KMS-11 (cell line): ENCODE measurements around the gene NFYB.

Experiments used
- H2AFZ ChIP-seq: fragments of 200-600 bp; sonication (generic); 2 replicates; pipeline ENCODE4 v1.6.1; 2016; ENCODE audit warnings: antibody characterized with exemption, mixed run types, low read depth
- H3K27ac ChIP-seq: fragments of 200-600 bp; sonication (generic); 2 replicates; pipeline ENCODE4 v1.6.1; 2016; ENCODE audit warnings: mild to moderate bottlenecking, mixed run types
- H3K27me3 ChIP-seq: fragments of 200-600 bp; sonication (generic); 2 replicates; pipeline ENCODE4 v1.6.1; 2017; ENCODE audit warnings: mild to moderate bottlenecking, low read depth, mixed run types, moderate library complexity; ENCODE audit not compliant: insufficient read depth
- H3K36me3 ChIP-seq: fragments of 200-600 bp; sonication (generic); 2 replicates; pipeline ENCODE4 v1.6.1; 2017; ENCODE audit warnings: mild to moderate bottlenecking, mixed run types; ENCODE audit not compliant: insufficient read depth
- H3K4me1 ChIP-seq: fragments of 200-600 bp; sonication (generic); 2 replicates; pipeline ENCODE4 v1.6.1; 2016; ENCODE audit warnings: mild to moderate bottlenecking, low read depth, mixed run types; ENCODE audit not compliant: poor library complexity, severe bottlenecking
- H3K4me2 ChIP-seq: fragments of 200-600 bp; sonication (generic); 2 replicates; pipeline ENCODE4 v1.7.0; 2016; ENCODE audit warnings: mild to moderate bottlenecking, mixed run types
- H3K4me3 ChIP-seq: fragments of 200-600 bp; sonication (generic); IDR thresholded peaks from 2 replicates; pipeline ENCODE4 v1.6.1; 2017; ENCODE audit warnings: low read depth, low read length, mixed read lengths; ENCODE audit not compliant: insufficient read depth
- H3K79me2 ChIP-seq: fragments of 200-600 bp; sonication (generic); 2 replicates; pipeline ENCODE4 v1.6.1; 2016; ENCODE audit warnings: low read depth, mixed run types; ENCODE audit not compliant: insufficient read depth
- H3K9ac ChIP-seq: fragments of 200-600 bp; sonication (generic); 2 replicates; pipeline ENCODE4 v1.6.1; 2016; ENCODE audit warnings: mild to moderate bottlenecking, mixed run types
- H4K20me1 ChIP-seq: fragments of 200-600 bp; sonication (generic); 2 replicates; pipeline ENCODE4 v1.6.1; 2016; ENCODE audit warnings: mild to moderate bottlenecking, mixed run types; ENCODE audit not compliant: insufficient read depth
- CTCF ChIP-seq: fragments of 200-600 bp; sonication (generic); conservative IDR thresholded peaks from 2 replicates; pipeline ENCODE4 v1.6.1; 2017; ENCODE audit warnings: low read depth, mild to moderate bottlenecking, antibody characterized with exemption, low read length, moderate library complexity, mixed read lengths

The NFYB gene

DNA sequence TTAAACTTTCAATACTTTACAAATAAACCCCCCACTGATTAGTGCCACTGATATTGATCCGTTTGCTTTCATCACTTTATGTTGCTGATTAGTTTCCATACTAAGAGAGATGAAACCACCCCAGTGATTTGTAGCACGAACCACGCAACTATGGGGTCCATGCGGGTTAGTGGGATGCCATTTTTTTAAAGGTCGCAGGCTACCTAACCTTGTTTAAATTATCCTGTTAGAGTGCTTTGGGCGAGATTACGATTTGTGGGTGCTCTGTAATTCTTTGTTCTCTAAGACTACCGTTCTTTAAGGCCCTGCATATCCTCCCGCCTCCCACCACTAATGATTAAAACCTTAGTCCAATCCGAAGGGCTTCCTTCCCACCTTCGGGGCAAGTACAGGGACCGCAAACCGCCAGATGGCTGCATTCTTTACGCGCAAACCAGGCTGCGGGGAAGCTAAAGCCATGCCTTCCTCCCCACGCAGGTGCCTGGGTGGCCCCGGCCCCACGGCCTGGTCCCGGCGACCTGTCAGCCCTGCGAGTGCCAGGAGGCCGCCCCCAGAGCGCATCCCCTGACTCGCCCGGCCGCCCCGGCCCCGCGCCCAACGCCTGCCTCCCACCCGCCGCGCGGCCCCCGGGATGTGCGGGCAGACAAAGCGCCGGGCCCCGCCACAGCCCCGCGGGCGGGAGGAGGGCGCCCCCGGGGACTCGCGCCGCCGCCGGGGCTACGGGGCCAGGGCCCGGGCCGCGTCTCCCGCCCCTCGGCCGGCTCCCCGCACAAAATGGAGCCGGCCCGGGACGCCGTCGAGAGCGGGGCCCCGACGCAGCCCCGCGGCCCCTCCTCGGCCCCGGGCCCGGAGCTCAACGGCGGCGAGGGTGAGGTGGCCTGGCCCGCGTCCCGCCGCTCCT lies 759 bp downstream of the NFYB start:
- peaks cover 26% of the 10 kb centered on the region for H3K4me1 ChIP-seq
- peak overlapping the region; percentile 85 for H3K27ac ChIP-seq
- peaks cover 43% of the 10 kb centered on the region for H3K79me2 ChIP-seq
- H4K20me1 ChIP-seq: no peaks in the 10 kb centered on the region
- H2AFZ ChIP-seq: peak overlapping the region; percentile 57
- H3K27me3 ChIP-seq: no peaks in the 10 kb centered on the region
- TF ChIP-seq CTCF: no peak
- H3K4me3 ChIP-seq: no peak overlapping the region
- H3K36me3 ChIP-seq: no peaks in the 10 kb centered on the region
- H3K9ac ChIP-seq: peak overlapping the region; percentile 79
- peak overlapping the region; percentile 95 for H3K4me2 ChIP-seq

DNA sequence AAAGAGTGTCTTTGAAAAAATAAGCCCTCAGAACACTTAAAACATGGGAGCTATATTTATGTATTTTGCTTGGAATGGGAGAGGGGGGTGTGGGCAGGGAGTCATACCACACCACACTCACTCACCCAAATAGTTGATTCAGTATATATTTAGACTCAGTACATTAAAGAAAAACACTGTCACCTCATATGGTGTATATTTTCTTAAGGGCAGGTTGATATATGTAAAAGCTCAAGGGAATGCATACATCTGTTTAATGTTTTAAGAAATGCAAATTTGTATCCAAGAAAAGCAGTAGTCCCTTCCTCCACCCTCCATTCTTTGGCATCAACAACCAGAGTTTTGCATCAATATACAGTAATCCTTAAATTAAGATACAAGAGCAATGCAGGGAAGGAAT lies 1.4 kb downstream of the NFYB start:
- peaks cover 43% of the 10 kb centered on the region for H3K79me2 ChIP-seq

GRCh38 chr12:104134882-104135281 lies 3.1 kb downstream of the NFYB start:
- no peak overlapping the region for H3K27ac ChIP-seq
- H4K20me1 ChIP-seq: no peaks in the 10 kb centered on the region
- no peak overlapping the region for H3K4me3 ChIP-seq
- H3K4me1 ChIP-seq: peaks cover 26% of the 10 kb centered on the region
- TF ChIP-seq CTCF: no peak
- no peak overlapping the region for H3K4me2 ChIP-seq
- no peak overlapping the region for H2AFZ ChIP-seq
- no peaks in the 10 kb centered on the region for H3K36me3 ChIP-seq
- H3K79me2 ChIP-seq: peaks cover 47% of the 10 kb centered on the region
- no peaks in the 10 kb centered on the region for H3K27me3 ChIP-seq
- H3K9ac ChIP-seq: no peak overlapping the region

More for the DNA sequence above, 1.4 kb downstream of the NFYB start:
- H3K4me3 ChIP-seq: no peak overlapping the region
- no peak for TF ChIP-seq CTCF
- H3K27me3 ChIP-seq: no peaks in the 10 kb centered on the region
- no peaks in the 10 kb centered on the region for H4K20me1 ChIP-seq
- peaks cover 26% of the 10 kb centered on the region for H3K4me1 ChIP-seq
- peak overlapping the region; percentile 85 for H3K27ac ChIP-seq
- H3K36me3 ChIP-seq: no peaks in the 10 kb centered on the region
- H2AFZ ChIP-seq: peak overlapping the region; percentile 57
- H3K9ac ChIP-seq: peak overlapping the region; percentile 79
- H3K4me2 ChIP-seq: peak overlapping the region; percentile 95

DNA sequence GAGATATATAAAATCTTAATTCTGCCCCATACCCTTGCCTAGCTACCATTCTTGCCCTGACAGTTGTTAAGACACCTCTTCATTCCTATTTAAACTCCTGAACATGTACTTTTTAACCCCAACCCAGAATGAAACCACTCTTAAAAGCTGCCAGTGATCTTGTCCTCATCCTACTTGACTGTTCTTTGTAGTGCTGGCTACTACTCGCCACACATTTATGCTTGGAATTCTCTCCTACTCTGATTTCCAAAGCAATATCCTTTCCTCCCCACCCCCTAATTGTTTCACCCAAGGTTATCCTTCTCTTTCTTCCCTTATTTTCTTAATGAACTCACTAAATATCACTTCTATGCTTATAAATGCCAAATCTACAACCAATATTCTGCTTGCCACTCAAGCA lies 4.1 kb downstream of the NFYB start:
- no peaks in the 10 kb centered on the region for H3K27me3 ChIP-seq
- H2AFZ ChIP-seq: no peak overlapping the region
- no peak overlapping the region for H3K4me2 ChIP-seq
- peaks cover 22% of the 10 kb centered on the region for H3K4me1 ChIP-seq
- TF ChIP-seq CTCF: no peak
- H4K20me1 ChIP-seq: no peaks in the 10 kb centered on the region
- no peak overlapping the region for H3K4me3 ChIP-seq
- no peak overlapping the region for H3K9ac ChIP-seq
- 0 out of 2 replicates have a peak, but pooled peaks cover 3% of the 10 kb centered on the region for H3K36me3 ChIP-seq
- H3K27ac ChIP-seq: no peak overlapping the region
- peaks cover 53% of the 10 kb centered on the region for H3K79me2 ChIP-seq
